ENCODE results near the gene PLAU. TPM values are rescaled to one million over a fixed set of nuclear protein-coding genes. Genes with fewer than 3 reads are reported as not detected.
A peak's percentile ranks its signal among the peaks of the same experiment; 100 is the strongest.
"Not testable (repeated sequence)": the region's sequence is repeated elsewhere in the genome, so short reads cannot be mapped to it uniquely, and the experiment has no call there.

PLAU gene
- total RNA-seq, 2 experiments from 2014 or later: 0.16 TPM; not detected in 1

DNA sequence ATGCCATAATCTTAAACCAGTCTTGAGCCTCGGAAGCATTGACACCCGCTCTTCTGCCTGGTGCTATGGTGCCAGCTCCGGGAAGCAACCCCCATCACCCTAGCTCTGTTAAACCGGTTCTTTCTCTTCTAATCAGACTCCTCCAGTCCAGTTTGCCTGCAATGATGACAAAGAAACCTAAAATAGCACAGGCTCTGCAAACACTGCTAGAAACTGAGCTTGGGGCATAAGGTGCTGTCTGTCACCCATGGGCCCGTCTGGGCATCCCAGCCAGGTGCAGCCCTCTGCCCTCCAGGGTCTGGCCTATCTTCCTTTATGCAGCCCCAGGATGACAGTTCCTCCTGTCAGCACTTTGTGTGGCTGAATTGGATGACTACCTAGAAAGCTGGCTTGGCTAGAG lies 22.4 kb upstream of the PLAU start:
- ATAC-seq: no peak
- DNase-seq: no peak
- intact Hi-C loops (cut with DNase I, micrococcal nuclease): no loop called here
- H3K4me1 Mint-ChIP-seq: peaks cover 9% of the 10 kb centered on the region
- ChIA-PET POLR2A (no interaction called here), CTCF (interaction anchor here (0.6 to 19.7 kb wide), 15 partner anchors 9 to 193 kb away, joined by 3 to 456 read pairs (median 4); partner anchors contain the start of gene PLAU)
- H3K27me3 Mint-ChIP-seq: no peaks in the 10 kb centered on the region
- H3K4me3 Mint-ChIP-seq: no peak overlapping the region
- H3K36me3 Mint-ChIP-seq (ENCODE audit: low read depth): no peaks in the 10 kb centered on the region
- H3K27ac Mint-ChIP-seq: no peak overlapping the region
- H3K9me3 Mint-ChIP-seq (ENCODE audit: low read depth): no peaks in the 10 kb centered on the region

DNA sequence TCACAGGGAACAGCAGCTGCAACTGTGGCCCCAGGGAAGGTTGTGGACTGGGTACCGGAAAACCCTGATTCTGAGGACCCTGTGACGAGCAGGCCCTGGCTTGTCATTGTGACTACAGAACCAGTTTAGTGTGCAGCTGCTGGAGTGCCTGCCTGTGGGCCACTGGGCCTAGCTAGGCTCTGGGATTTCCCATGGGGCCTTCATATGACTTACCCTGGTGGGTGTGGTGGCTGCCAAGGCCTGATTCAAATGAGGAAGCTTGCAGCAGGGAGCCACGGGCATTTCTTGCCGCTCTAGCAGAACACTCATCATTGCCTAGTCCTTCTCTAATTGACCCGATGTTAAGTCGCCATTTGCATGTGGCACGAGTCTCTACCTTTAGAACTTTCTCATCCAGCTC lies 21.9 kb upstream of the PLAU start:
- H3K27ac Mint-ChIP-seq: no peak overlapping the region
- no peaks in the 10 kb centered on the region for H3K36me3 Mint-ChIP-seq (ENCODE audit: low read depth)
- peak; percentile 72 for DNase-seq
- no peak overlapping the region for H3K4me3 Mint-ChIP-seq
- peaks cover 9% of the 10 kb centered on the region for H3K4me1 Mint-ChIP-seq
- ChIA-PET CTCF (interaction anchor here (0.6 to 19.7 kb wide), 14 partner anchors 9 to 213 kb away, joined by 3 to 456 read pairs (median 4); no protein-coding TSS in a partner anchor), POLR2A (no interaction called here)
- H3K27me3 Mint-ChIP-seq: no peaks in the 10 kb centered on the region
- intact Hi-C loops (cut with DNase I, micrococcal nuclease): no loop called here
- ATAC-seq: peak; percentile 86
- H3K9me3 Mint-ChIP-seq (ENCODE audit: low read depth): no peaks in the 10 kb centered on the region

DNA sequence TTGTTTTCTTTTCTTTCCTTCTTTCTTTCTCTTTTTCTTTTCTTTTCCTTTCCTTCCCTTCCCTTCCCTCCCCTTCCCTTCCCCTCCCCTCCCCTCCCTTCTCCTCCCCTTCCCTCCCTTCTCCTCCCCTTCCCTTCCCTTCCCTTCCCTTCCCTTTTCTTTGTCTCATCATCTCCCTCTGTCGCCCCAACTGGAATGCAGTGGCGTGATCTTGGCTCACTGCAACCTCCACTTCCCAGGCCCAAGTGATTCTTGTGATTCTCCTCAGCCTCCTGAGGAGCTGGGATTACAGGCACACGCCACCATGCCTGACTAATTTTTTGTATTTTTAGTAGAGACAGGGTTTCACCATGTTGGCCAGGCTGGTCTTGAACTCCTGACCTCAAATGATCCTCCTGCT lies 21.5 kb upstream of the PLAU start:
- H3K27ac Mint-ChIP-seq; H3K9me3 Mint-ChIP-seq (ENCODE audit: low read depth); H3K4me3 Mint-ChIP-seq; intact Hi-C loops (cut with DNase I, micrococcal nuclease); H3K36me3 Mint-ChIP-seq (ENCODE audit: low read depth); ATAC-seq; DNase-seq; H3K27me3 Mint-ChIP-seq: not testable (repeated sequence)
- H3K4me1 Mint-ChIP-seq: peaks cover 13% of the 10 kb centered on the region
- CTCF ChIA-PET: interaction anchor here (0.6 to 19.7 kb wide), 13 partner anchors 9 to 213 kb away, joined by 3 to 456 read pairs (median 4); no protein-coding TSS in a partner anchor
- POLR2A ChIA-PET: interaction anchor here (0.6 kb wide), 1 partner anchor 17 kb away, joined by 5 read pairs; no protein-coding TSS in a partner anchor

DNA sequence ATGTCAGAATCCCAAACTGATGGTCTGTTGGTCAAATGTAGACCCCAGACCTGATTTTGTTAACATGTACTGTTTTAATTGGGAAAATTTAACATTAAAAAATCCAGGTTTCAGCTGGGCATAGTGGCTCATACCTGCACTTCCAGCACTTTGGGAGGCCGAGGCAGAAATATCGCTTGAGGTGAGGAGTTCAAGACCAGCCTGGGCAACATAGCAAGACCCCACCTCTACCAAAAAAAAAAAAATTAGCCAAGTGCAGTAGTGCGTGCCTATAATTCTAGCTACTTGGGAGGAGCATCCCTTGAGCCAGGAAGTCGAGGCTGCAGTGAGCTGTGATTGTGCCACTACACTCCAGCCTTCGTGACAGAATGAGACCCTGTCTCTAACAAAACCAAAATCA lies 20.7 kb upstream of the PLAU start:
- ATAC-seq (no peak), DNase-seq (no peak)
- H3K4me3 Mint-ChIP-seq: no peak overlapping the region
- no peaks in the 10 kb centered on the region for H3K27me3 Mint-ChIP-seq
- POLR2A ChIA-PET: no interaction called here
- intact Hi-C loops (cut with DNase I, micrococcal nuclease): no loop called here
- no peaks in the 10 kb centered on the region for H3K36me3 Mint-ChIP-seq (ENCODE audit: low read depth)
- H3K9me3 Mint-ChIP-seq (ENCODE audit: low read depth): no peaks in the 10 kb centered on the region
- no peak overlapping the region for H3K27ac Mint-ChIP-seq
- CTCF ChIA-PET: interaction anchor here (0.7 to 19.7 kb wide), 6 partner anchors 10 to 247 kb away, joined by 3 to 456 read pairs (median 46); no protein-coding TSS in a partner anchor
- H3K4me1 Mint-ChIP-seq: peaks cover 16% of the 10 kb centered on the region

DNA sequence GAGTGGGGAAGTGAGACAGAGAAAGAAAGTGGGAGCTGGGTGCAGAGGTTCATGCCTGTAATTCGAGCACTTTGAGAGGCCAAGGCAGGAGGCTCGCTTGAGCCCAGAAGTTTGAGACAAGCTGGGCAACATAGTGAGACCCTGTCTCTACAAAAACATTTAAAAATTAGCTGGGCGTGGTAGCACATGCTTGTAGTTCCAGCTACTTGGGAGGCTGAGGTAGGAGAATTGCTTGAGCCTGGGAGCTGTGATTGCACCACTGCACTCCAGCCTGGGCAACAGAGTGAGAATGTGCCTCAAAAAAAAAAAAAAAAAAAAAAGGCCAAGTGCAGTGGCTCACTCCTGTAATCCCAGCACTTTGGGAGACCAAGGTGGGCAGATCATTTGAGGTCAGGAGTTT lies 20.1 kb upstream of the PLAU start:
- DNase-seq; H3K9me3 Mint-ChIP-seq (ENCODE audit: low read depth); ATAC-seq; H3K4me3 Mint-ChIP-seq; H3K27me3 Mint-ChIP-seq; POLR2A ChIA-PET; H3K27ac Mint-ChIP-seq; H3K36me3 Mint-ChIP-seq (ENCODE audit: low read depth); intact Hi-C loops (cut with DNase I, micrococcal nuclease): not testable (repeated sequence)
- CTCF ChIA-PET: interaction anchor here (0.7 to 19.7 kb wide), 6 partner anchors 11 to 247 kb away, joined by 3 to 456 read pairs (median 46); no protein-coding TSS in a partner anchor
- H3K4me1 Mint-ChIP-seq: peaks cover 16% of the 10 kb centered on the region

DNA sequence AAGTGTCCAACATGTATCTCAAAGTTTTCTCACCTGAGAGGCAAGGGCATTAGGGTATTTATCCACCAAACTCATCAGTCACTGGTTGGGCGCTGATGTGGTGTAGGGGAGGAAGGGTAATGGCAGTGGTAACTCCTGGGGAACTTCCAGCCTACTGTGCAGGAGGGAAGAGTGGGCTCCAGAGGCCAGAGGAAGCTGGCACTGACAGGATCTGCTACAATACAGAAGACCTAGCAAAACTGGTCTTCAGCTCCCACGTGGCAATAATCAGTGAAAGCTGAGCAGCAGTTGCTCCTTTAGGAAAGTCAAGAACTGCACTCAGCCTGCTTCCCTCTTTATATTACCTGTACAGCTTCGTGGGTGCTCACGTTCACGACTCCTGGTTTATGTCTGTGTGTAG lies 19.4 kb upstream of the PLAU start:
- ChIA-PET CTCF (interaction anchor here (5.1 to 19.7 kb wide), 3 partner anchors 12 to 49 kb away, joined by 34 to 456 read pairs (median 375); no protein-coding TSS in a partner anchor), POLR2A (no interaction called here)
- Mint-ChIP-seq H3K4me3 (no peak overlapping the region), H3K27me3 (no peaks in the 10 kb centered on the region), H3K9me3 (ENCODE audit: low read depth) (no peaks in the 10 kb centered on the region), H3K36me3 (ENCODE audit: low read depth) (no peaks in the 10 kb centered on the region), H3K4me1 (peaks cover 10% of the 10 kb centered on the region), H3K27ac (no peak overlapping the region)
- ATAC-seq (no peak), DNase-seq (no peak)
- intact Hi-C loops (cut with DNase I, micrococcal nuclease): no loop called here

DNA sequence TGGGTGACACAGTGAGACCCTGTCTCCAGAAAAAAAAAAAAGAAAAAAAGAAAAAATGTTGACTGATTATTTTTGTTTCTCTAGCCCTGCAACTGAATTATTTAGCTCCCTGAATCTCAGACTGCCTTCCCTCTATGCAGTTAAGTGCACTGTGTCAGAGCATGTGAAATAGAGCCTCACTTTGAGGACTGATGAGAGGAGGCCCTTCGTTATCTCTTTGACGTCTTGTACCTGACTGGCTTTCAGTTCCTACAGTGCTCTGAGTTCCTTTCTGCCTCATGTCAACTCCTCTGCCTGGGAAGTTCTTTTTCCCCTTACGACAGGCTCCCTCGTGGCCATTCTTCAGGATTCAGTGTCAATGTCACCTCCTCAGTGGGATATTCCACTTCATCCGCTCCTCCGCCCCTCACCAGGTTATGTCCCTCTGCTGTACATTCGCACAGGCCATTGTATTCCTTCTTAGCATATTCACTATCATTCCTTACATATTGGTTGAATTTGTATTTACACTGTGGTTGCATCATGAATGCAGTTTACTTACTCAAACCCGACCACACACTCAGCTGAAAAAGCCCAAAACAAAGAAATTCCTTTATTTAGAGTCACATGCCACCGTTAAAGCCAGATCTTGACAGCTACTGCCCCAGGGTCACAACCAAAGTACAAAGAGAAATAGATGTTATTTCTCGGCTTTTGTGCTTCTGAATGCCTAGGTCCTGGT lies 18.5 kb upstream of the PLAU start:
- DNase-seq: no peak
- no peak for ATAC-seq
- ChIA-PET POLR2A (no interaction called here), CTCF (interaction anchor here (1.2 to 19.7 kb wide), 4 partner anchors 12 to 64 kb away, joined by 5 to 456 read pairs (median 204); no protein-coding TSS in a partner anchor)
- no peak overlapping the region for H3K27ac Mint-ChIP-seq
- H3K36me3 Mint-ChIP-seq (ENCODE audit: low read depth): no peaks in the 10 kb centered on the region
- H3K9me3 Mint-ChIP-seq (ENCODE audit: low read depth): no peaks in the 10 kb centered on the region
- peaks cover 9% of the 10 kb centered on the region for H3K4me1 Mint-ChIP-seq
- H3K4me3 Mint-ChIP-seq: no peak overlapping the region
- H3K27me3 Mint-ChIP-seq: no peaks in the 10 kb centered on the region
- intact Hi-C loops (cut with DNase I, micrococcal nuclease): no loop called here

DNA sequence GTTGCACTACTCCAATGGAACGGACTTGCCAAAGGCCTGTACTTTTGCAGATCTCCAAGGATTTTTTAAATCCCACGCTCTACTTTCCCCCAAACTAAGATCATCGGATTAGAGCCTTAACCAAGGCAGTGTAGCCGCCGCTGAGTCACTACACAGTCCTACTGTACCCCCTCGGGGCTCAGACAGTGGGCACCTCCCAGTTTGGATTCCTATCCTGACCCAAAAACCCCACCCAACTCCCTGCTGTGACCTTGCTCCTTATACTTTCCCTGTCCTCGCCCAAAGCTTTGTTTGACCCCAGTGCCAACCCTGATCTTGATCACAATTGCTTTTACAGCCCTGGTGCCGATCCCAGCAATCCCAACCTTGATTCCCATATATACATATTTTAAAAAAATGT lies 17.5 kb upstream of the PLAU start:
- Mint-ChIP-seq H3K4me1 (peaks cover 9% of the 10 kb centered on the region), H3K4me3 (no peak overlapping the region), H3K36me3 (ENCODE audit: low read depth) (no peaks in the 10 kb centered on the region), H3K27me3 (no peaks in the 10 kb centered on the region), H3K27ac (no peak overlapping the region), H3K9me3 (ENCODE audit: low read depth) (no peaks in the 10 kb centered on the region)
- ATAC-seq: no peak
- no peak for DNase-seq
- CTCF ChIA-PET: interaction anchor here (0.9 to 13.2 kb wide), 7 partner anchors 9 to 63 kb away, joined by 3 to 375 read pairs (median 4); no protein-coding TSS in a partner anchor
- POLR2A ChIA-PET: no interaction called here
- intact Hi-C loops (cut with DNase I, micrococcal nuclease): no loop called here

DNA sequence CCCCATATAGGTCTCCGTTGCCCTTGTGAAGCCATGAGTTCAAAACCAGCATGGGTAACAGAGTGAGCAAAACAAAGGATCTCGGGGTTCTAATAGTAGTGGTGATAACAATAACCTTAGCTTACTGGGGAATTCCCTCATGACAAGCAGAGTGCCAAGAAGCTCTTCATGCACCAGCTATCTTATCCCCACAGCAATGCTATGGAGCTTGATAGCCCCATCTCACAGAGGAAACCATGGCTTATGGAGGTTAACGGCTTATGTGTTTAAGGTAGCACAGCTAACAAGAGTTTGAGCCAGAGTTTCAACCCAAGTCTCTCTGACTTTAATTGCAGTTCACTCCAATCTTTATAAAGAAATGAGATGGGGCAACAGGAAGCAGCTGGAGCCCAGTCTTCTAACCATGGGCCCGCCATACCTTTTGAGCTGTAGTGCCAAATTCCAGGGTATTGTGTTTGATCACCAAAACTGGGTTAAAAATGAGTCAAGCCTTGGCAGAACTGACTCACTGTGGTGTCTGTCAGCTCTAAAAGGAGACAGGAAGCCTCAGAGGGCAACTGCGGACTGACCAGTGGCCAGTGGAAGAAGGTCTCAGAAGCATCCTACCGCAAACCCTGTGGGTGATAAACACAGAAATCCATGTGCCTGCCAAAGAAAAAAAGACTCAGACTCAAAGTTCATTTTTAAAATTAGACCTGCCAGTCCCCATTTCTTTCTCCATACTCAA lies 16.5 kb upstream of the PLAU start:
- Mint-ChIP-seq H3K27me3 (no peaks in the 10 kb centered on the region), H3K36me3 (ENCODE audit: low read depth) (no peaks in the 10 kb centered on the region), H3K4me1 (peaks cover 7% of the 10 kb centered on the region), H3K27ac (no peak overlapping the region), H3K4me3 (no peak overlapping the region), H3K9me3 (ENCODE audit: low read depth) (no peaks in the 10 kb centered on the region)
- DNase-seq: peak; percentile 52
- ATAC-seq: peak; percentile 80
- CTCF ChIA-PET: interaction anchor here (0.6 to 13.2 kb wide), 8 partner anchors 8 to 123 kb away, joined by 3 to 375 read pairs (median 4); a partner anchor contains a TSS
- intact Hi-C loops (cut with DNase I, micrococcal nuclease): no loop called here
- POLR2A ChIA-PET: interaction anchor here (0.5 to 0.9 kb wide), 2 partner anchors 27 to 30 kb away, joined by 3 to 5 read pairs; no protein-coding TSS in a partner anchor

DNA sequence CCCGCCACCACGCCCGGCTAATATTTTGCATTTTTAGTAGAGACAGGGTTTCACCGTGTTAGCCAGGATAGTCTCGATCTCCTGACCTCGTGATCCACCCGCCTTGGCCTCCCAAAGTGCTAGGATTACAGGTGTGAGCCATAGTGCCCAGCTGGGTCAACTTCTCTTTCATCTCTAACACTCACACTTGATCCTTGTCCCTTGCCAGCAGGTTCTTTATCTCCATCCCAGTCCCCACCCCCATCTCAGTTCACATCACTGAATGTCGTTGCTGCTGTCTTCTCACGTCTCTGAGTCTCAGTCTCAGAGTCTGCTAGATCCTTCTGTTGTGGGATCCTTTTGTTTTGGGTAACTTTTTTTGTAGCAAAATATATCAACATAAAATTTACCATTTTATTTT lies 15.6 kb upstream of the PLAU start:
- H3K27me3 Mint-ChIP-seq; H3K9me3 Mint-ChIP-seq (ENCODE audit: low read depth); DNase-seq; intact Hi-C loops (cut with DNase I, micrococcal nuclease); H3K27ac Mint-ChIP-seq; H3K36me3 Mint-ChIP-seq (ENCODE audit: low read depth); H3K4me3 Mint-ChIP-seq; ATAC-seq; H3K4me1 Mint-ChIP-seq; POLR2A ChIA-PET: not testable (repeated sequence)
- CTCF ChIA-PET: interaction anchor here (0.7 kb wide), 1 partner anchor 333 kb away, joined by 3 read pairs; no protein-coding TSS in a partner anchor

DNA sequence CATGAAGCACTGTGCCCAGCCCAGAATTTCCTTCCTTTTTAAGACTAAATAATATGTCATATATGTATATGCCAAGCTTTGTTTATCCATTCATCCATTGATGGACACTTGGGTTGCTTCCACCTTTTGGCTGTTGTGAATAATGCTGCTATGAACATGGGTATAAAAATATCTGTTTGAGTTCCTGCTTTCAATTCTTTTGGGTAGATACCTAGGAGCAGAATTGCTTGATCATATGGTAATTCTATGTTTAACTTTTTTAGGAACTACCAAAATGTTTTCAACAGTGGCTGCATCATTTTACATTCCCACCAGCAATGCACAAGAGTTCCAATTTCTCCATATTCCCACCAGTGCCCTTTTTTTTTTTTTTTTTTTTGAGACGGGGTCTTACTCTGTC lies 13.2 kb upstream of the PLAU start:
- DNase-seq: no peak
- intact Hi-C loops (cut with DNase I, micrococcal nuclease): no loop called here
- H3K9me3 Mint-ChIP-seq (ENCODE audit: low read depth): no peaks in the 10 kb centered on the region
- POLR2A ChIA-PET: no interaction called here
- H3K27me3 Mint-ChIP-seq: peaks cover 9% of the 10 kb centered on the region
- CTCF ChIA-PET: interaction anchor here (1.6 kb wide), 1 partner anchor 43 kb away, joined by 3 read pairs; no protein-coding TSS in a partner anchor
- H3K27ac Mint-ChIP-seq: no peak overlapping the region
- H3K36me3 Mint-ChIP-seq (ENCODE audit: low read depth): no peaks in the 10 kb centered on the region
- no peak overlapping the region for H3K4me3 Mint-ChIP-seq
- peaks cover 7% of the 10 kb centered on the region for H3K4me1 Mint-ChIP-seq
- no peak for ATAC-seq

Measured in activated CD4-positive, alpha-beta T cell treated with anti-CD3 and anti-CD28 coated beads for 36 hours (primary cell).